ENCODE data around the gene UQCRC1.

UQCRC1 gene

GRCh38 chr3:48633743-48634142 lies 24.3 kb upstream of the UQCRC1 start:
- DNase-seq (ENCODE audit: extremely low read depth, low read depth), result no peak
- TF ChIP-seq CTCF (IDR thresholded peaks at IDR 0.05; ENCODE audit: low read depth, low read length, missing control alignments), result no peak
- H3K4me3 ChIP-seq (replicated peaks; ENCODE audit: low read depth, low read length), result peak overlapping the region; percentile 91

GRCh38 chr3:48633256-48633655 lies 23.8 kb upstream of the UQCRC1 start:
- TF ChIP-seq CTCF (IDR thresholded peaks at IDR 0.05; ENCODE audit: low read depth, low read length, missing control alignments), result no peak
- H3K4me3 ChIP-seq (replicated peaks; ENCODE audit: low read depth, low read length), result no peak overlapping the region
- no peak for DNase-seq (ENCODE audit: extremely low read depth, low read depth)

GRCh38 chr3:48631516-48632448 lies 22.3 kb upstream of the UQCRC1 start:
- no peak overlapping the region for H3K4me3 ChIP-seq (replicated peaks; ENCODE audit: low read depth, low read length)
- no peak for DNase-seq (ENCODE audit: extremely low read depth, low read depth)
- no peak for TF ChIP-seq CTCF (IDR thresholded peaks at IDR 0.05; ENCODE audit: low read depth, low read length, missing control alignments)

GRCh38 chr3:48630833-48631232 lies 21.4 kb upstream of the UQCRC1 start:
- no peak for TF ChIP-seq CTCF (IDR thresholded peaks at IDR 0.05; ENCODE audit: low read depth, low read length, missing control alignments)
- H3K4me3 ChIP-seq (replicated peaks; ENCODE audit: low read depth, low read length), result no peak overlapping the region
- DNase-seq (ENCODE audit: extremely low read depth, low read depth), result no peak

GRCh38 chr3:48630407-48630806 lies 21.0 kb upstream of the UQCRC1 start:
- DNase-seq (ENCODE audit: extremely low read depth, low read depth), result no peak
- no peak overlapping the region for H3K4me3 ChIP-seq (replicated peaks; ENCODE audit: low read depth, low read length)
- TF ChIP-seq CTCF (IDR thresholded peaks at IDR 0.05; ENCODE audit: low read depth, low read length, missing control alignments), result no peak

- no peak overlapping the region for H3K4me3 ChIP-seq (replicated peaks; ENCODE audit: low read depth, low read length)
- no peak for DNase-seq (ENCODE audit: extremely low read depth, low read depth)
- no peak for TF ChIP-seq CTCF (IDR thresholded peaks at IDR 0.05; ENCODE audit: low read depth, low read length, missing control alignments)
Measured at GRCh38 chr3:48629894-48630293, 20.4 kb upstream of the UQCRC1 start.
